Panc1 (cell line): ENCODE results near the gene DUT. TPM values are rescaled to one million over a fixed set of nuclear protein-coding genes. Genes with fewer than 3 reads are reported as not detected.

Experiments
- ATAC-seq: fragments of 200-7000 bp; cut with Tn5 transposase; 2 replicates; pipeline ENCODE4 v1.9.1; 2020; ENCODE audit warnings: mild to moderate bottlenecking, moderate library complexity
- BruUV-seq: library from RNA; stranded (reverse); fragments of 400-500 nt; replicated peaks from 2 replicates; lab custom pipeline; 2021; lab: Mats Ljungman, UMichigan
- CTCF ChIA-PET: fragments of 300-600 bp; sonication (Branson Sonifier 250); formaldehyde crosslinking; loops from one replicate; lab custom pipeline; 2022; ENCODE audit warnings: antibody characterized with exemption; lab: Charles Lee
- POLR2A ChIA-PET: fragments of 300-600 bp; sonication (Branson Sonifier 250); formaldehyde crosslinking; loops from one replicate; lab custom pipeline; 2022; ENCODE audit warnings: antibody characterized with exemption; lab: Charles Lee
- DNase-seq: peaks from one replicate; pipeline ENCODE4 v3.0.0-alpha.2; 2010; ENCODE audit warnings: low read depth, low spot score
- H3K27ac ChIP-seq: 2 replicates; pipeline ENCODE4 v1.5.1; 2011; ENCODE audit warnings: mild to moderate bottlenecking, low read length, inconsistent platforms
- H3K27me3 ChIP-seq: fragments of 200-500 bp; sonication (Bioruptor generic); 2 replicates; pipeline ENCODE4 v1.6.0; 2014; ENCODE audit warnings: low read length, inconsistent platforms; ENCODE audit not compliant: control insufficient read depth, insufficient read depth
- H3K36me3 ChIP-seq: fragments of 200-500 bp; sonication (Bioruptor generic); 2 replicates; pipeline ENCODE4 v1.5.1; 2014; ENCODE audit warnings: inconsistent platforms, mild to moderate bottlenecking, low read length, moderate library complexity; ENCODE audit not compliant: control insufficient read depth, insufficient read depth
- H3K4me1 ChIP-seq: 2 replicates; pipeline ENCODE4 v1.5.1; 2011; ENCODE audit warnings: inconsistent platforms, mild to moderate bottlenecking, low read length, moderate library complexity; ENCODE audit not compliant: control insufficient read depth, insufficient read depth
- H3K4me3 ChIP-seq, 2 experiments: 2 replicates each; pipeline ENCODE4 v1.5.1; 2011 to 2012; ENCODE audit warnings: low read depth in 2 of 2, low read length in 2 of 2, mild to moderate bottlenecking in 2 of 2, inconsistent platforms in 1 of 2, moderate library complexity in 1 of 2
- H3K9me3 ChIP-seq: fragments of 200-500 bp; sonication (Bioruptor generic); 2 replicates; pipeline ENCODE4 v1.5.1; 2014; ENCODE audit warnings: low read depth, mild to moderate bottlenecking, inconsistent platforms, low read length, moderate library complexity; ENCODE audit not compliant: control insufficient read depth, insufficient read depth
- POLR2AphosphoS5 ChIP-seq: IDR thresholded peaks from 2 replicates; pipeline ENCODE4 v1.6.1; 2012; ENCODE audit warnings: mild to moderate bottlenecking, low read depth, low read length, moderate library complexity
- REST ChIP-seq, 2 experiments: IDR thresholded peaks; 2 replicates each; pipeline ENCODE4 v1.6.1; 2011 to 2012; ENCODE audit warnings: low read depth in 2 of 2, control low read depth in 1 of 2, low read length in 1 of 2, mild to moderate bottlenecking in 1 of 2, moderate library complexity in 1 of 2; ENCODE audit not compliant: insufficient read depth in 1 of 2
- SIN3A ChIP-seq: IDR thresholded peaks from 2 replicates; pipeline ENCODE4 v1.6.1; 2012; ENCODE audit warnings: low read depth, mild to moderate bottlenecking, low read length, moderate library complexity, borderline replicate concordance; ENCODE audit not compliant: insufficient read depth
- TCF7L2 ChIP-seq: IDR thresholded peaks from 2 replicates; pipeline ENCODE4 v1.6.1; 2011; ENCODE audit warnings: mild to moderate bottlenecking, low read depth, low read length, inconsistent platforms
- in situ Hi-C: cut with HindIII; loops from 2 replicates; pipeline ENCODE4 v1.10.0; 2016; ENCODE audit warnings: low sequenced_read_pairs, low pct_unique_long_range_greater_than_20kb
- intact Hi-C: fragments of 100-400 bp; cut with micrococcal nuclease; formaldehyde crosslinking; loops from one replicate; pipeline ENCODE4 v1.10.0; 2022; ENCODE audit not compliant: unreplicated experiment
- total RNA-seq: library from RNA; stranded (reverse); gene quantifications from one replicate; pipeline ENCODE4 v1.2.1, GENCODE V29; 2021; ENCODE audit not compliant: unreplicated experiment
- TF ChIP-seq, protein P1 (sequence below): fragments of 450-650 bp; IDR thresholded peaks from 2 replicates; pipeline ENCODE4 v1.5.1; 2017; ENCODE audit warnings: mild to moderate bottlenecking

The DUT gene
- total RNA-seq, 1 experiment from 2014 or later: 220 TPM

DNA sequence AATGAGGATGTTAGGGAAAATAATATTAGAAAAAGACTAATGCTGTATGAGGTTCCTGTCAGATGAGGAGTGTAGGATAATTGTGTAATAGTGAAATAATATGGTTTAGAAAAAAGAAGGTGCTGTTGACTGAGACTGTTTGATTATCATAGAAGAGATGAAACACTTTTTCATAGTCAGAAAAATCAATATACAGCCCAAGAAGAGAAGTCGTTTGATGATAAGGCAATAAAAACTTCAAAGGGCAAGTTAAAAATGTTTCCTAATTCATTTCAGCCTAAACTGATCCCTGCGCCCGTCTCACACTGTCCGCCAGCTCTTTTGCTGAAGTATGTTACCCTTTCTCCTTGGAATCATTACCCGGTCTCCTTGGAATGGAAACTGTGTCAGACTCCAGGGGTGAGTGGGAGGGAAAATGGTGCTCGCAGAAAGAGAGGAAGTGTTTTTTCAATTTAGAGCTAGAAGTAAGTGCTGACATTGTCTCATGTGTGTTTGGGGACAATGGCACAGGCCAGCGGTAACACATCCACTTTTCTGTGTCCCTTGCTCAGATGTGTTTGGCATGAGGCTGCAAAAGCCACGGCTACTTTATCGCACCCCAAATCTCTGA, 23.6 kb downstream of the DUT start:
- ChIA-PET POLR2A (no interaction called here), CTCF (no interaction called here)
- no peaks in the 10 kb centered on the region for H3K27me3 ChIP-seq
- DNase-seq (no peak), ATAC-seq (no peak)
- TF ChIP-seq SIN3A: no peak
- no peak for TF ChIP-seq REST (IDR thresholded peaks at IDR 0.05; ENCODE audit: insufficient read depth in 1 of 2, low read depth in 2 of 2, low read length in 1 of 2)
- no peak for TF ChIP-seq POLR2AphosphoS5
- no peak for TF ChIP-seq TCF7L2
- TF ChIP-seq, protein P1, sequence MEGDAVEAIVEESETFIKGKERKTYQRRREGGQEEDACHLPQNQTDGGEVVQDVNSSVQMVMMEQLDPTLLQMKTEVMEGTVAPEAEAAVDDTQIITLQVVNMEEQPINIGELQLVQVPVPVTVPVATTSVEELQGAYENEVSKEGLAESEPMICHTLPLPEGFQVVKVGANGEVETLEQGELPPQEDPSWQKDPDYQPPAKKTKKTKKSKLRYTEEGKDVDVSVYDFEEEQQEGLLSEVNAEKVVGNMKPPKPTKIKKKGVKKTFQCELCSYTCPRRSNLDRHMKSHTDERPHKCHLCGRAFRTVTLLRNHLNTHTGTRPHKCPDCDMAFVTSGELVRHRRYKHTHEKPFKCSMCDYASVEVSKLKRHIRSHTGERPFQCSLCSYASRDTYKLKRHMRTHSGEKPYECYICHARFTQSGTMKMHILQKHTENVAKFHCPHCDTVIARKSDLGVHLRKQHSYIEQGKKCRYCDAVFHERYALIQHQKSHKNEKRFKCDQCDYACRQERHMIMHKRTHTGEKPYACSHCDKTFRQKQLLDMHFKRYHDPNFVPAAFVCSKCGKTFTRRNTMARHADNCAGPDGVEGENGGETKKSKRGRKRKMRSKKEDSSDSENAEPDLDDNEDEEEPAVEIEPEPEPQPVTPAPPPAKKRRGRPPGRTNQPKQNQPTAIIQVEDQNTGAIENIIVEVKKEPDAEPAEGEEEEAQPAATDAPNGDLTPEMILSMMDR: no peak
- no TSS peak for BruUV-seq
- H3K36me3 ChIP-seq: no peaks in the 10 kb centered on the region
- in situ Hi-C loops: no loop called here
- no peak overlapping the region for H3K27ac ChIP-seq
- no peak overlapping the region for H3K4me3 ChIP-seq
- no peaks in the 10 kb centered on the region for H3K4me1 ChIP-seq
- no peaks in the 10 kb centered on the region for H3K9me3 ChIP-seq
- intact Hi-C loops: loop anchor here (5.0 to 10.0 kb wide), 2 partner anchors 168 to 290 kb away; partner anchors contain the start of gene FBN1

DNA sequence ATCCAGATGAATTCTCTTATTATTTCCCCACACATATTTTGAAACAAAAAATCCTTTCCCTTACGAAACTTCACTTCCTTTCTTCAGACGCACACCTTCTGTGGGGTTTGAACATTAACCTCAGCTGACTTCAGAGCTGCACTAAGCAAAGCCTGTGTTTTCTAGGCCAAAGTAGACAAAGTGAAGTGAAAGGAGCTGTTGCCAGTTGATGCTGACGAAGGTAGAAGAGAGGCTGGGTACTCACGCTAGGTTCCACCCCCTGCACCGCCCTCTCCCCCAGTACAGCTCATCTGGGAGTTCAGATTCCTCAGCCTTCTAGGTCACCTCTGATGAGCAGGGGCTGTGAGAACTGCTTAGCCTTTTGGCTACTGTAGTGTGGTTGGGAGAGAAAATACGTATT, 24.1 kb downstream of the DUT start:
- no peak for ATAC-seq
- Histone ChIP-seq H3K27ac (no peak overlapping the region), H3K9me3 (no peaks in the 10 kb centered on the region), H3K4me3 (no peak overlapping the region), H3K27me3 (no peaks in the 10 kb centered on the region), H3K36me3 (no peaks in the 10 kb centered on the region), H3K4me1 (no peaks in the 10 kb centered on the region)
- CTCF ChIA-PET: no interaction called here
- no TSS peak for BruUV-seq
- in situ Hi-C loops: no loop called here
- POLR2A ChIA-PET: no interaction called here
- no peak for DNase-seq
- intact Hi-C loops: loop anchor here (5.0 to 10.0 kb wide), 2 partner anchors 167 to 289 kb away; partner anchors contain the start of gene FBN1
- TF ChIP-seq POLR2AphosphoS5 (no peak), REST (IDR thresholded peaks at IDR 0.05; ENCODE audit: insufficient read depth in 1 of 2, low read depth in 2 of 2, low read length in 1 of 2) (no peak), SIN3A (no peak), TCF7L2 (no peak)
- TF ChIP-seq, protein P1: no peak
